ENCODE results near the gene OR4K2. TPM values are rescaled to one million over a fixed set of nuclear protein-coding genes. Genes with fewer than 3 reads are reported as not detected.
"Not testable (repeated sequence)": the region's sequence is repeated elsewhere in the genome, so short reads cannot be mapped to it uniquely, and the experiment has no call there.

The OR4K2 gene
- not detected for total RNA-seq

- ChIA-PET CTCF (no interaction called here), POLR2A (no interaction called here)
- H3K27me3 Mint-ChIP-seq (ENCODE audit: low read depth): no peaks in the 10 kb centered on the region
- H3K9me3 Mint-ChIP-seq (ENCODE audit: insufficient read depth): no peaks in the 10 kb centered on the region
- H3K36me3 Mint-ChIP-seq (ENCODE audit: low read depth): no peaks in the 10 kb centered on the region
- H3K4me3 Mint-ChIP-seq: no peak within 1 kb of the TSS
- no peaks in the 10 kb centered on the region for H3K4me1 Mint-ChIP-seq (ENCODE audit: low read depth)
- no peak for DNase-seq
- ATAC-seq: no peak
- H3K27ac Mint-ChIP-seq: no peak within 1 kb of the TSS
Observed at GRCh38 chr14:19874842-19875241, at the start of gene OR4K2. Gene OR4K2 (plus strand): TSS chr14:19875142. CDS start chr14:19876268, 1,126 bp downstream.

GRCh38 chr14:19827626-19828244, 47.2 kb upstream of the OR4K2 start:
- DNase-seq; H3K4me3 Mint-ChIP-seq; POLR2A ChIA-PET; ATAC-seq; CTCF ChIA-PET; H3K36me3 Mint-ChIP-seq (ENCODE audit: low read depth); H3K27me3 Mint-ChIP-seq (ENCODE audit: low read depth); H3K4me1 Mint-ChIP-seq (ENCODE audit: low read depth); H3K9me3 Mint-ChIP-seq (ENCODE audit: insufficient read depth); H3K27ac Mint-ChIP-seq: not testable (repeated sequence)

- POLR2A ChIA-PET: no interaction called here
Observed at GRCh38 chr14:19828314-19828713, 46.6 kb upstream of the OR4K2 start.

GRCh38 chr14:19834203-19834848, 40.6 kb upstream of the OR4K2 start:
- CTCF ChIA-PET; POLR2A ChIA-PET; H3K27me3 Mint-ChIP-seq (ENCODE audit: low read depth); DNase-seq; H3K4me1 Mint-ChIP-seq (ENCODE audit: low read depth); H3K27ac Mint-ChIP-seq; H3K36me3 Mint-ChIP-seq (ENCODE audit: low read depth); H3K4me3 Mint-ChIP-seq; H3K9me3 Mint-ChIP-seq (ENCODE audit: insufficient read depth); ATAC-seq: not testable (repeated sequence)

More at GRCh38 chr14:19828314-19828713, 46.6 kb upstream of the OR4K2 start:
- no peak for DNase-seq
- Mint-ChIP-seq H3K27ac (no peak overlapping the region), H3K27me3 (ENCODE audit: low read depth) (no peaks in the 10 kb centered on the region), H3K4me3 (no peak overlapping the region), H3K4me1 (ENCODE audit: low read depth) (no peaks in the 10 kb centered on the region), H3K9me3 (ENCODE audit: insufficient read depth) (no peaks in the 10 kb centered on the region), H3K36me3 (ENCODE audit: low read depth) (no peaks in the 10 kb centered on the region)
- no peak for ATAC-seq
- CTCF ChIA-PET: no interaction called here

GRCh38 chr14:19838433-19838832, 36.5 kb upstream of the OR4K2 start:
- Mint-ChIP-seq H3K27me3 (ENCODE audit: low read depth) (no peaks in the 10 kb centered on the region), H3K4me3 (no peak overlapping the region), H3K27ac (no peak overlapping the region), H3K4me1 (ENCODE audit: low read depth) (no peaks in the 10 kb centered on the region), H3K36me3 (ENCODE audit: low read depth) (no peaks in the 10 kb centered on the region), H3K9me3 (ENCODE audit: insufficient read depth) (no peaks in the 10 kb centered on the region)
- ChIA-PET POLR2A (no interaction called here), CTCF (no interaction called here)
- no peak for DNase-seq
- ATAC-seq: no peak

- Mint-ChIP-seq H3K4me1 (ENCODE audit: low read depth) (no peaks in the 10 kb centered on the region), H3K27ac (no peak overlapping the region), H3K27me3 (ENCODE audit: low read depth) (no peaks in the 10 kb centered on the region), H3K36me3 (ENCODE audit: low read depth) (no peaks in the 10 kb centered on the region), H3K4me3 (no peak overlapping the region), H3K9me3 (ENCODE audit: insufficient read depth) (no peaks in the 10 kb centered on the region)
- DNase-seq (no peak), ATAC-seq (no peak)
- CTCF ChIA-PET: no interaction called here
- POLR2A ChIA-PET: no interaction called here
Observed at GRCh38 chr14:19851365-19851764, 23.6 kb upstream of the OR4K2 start.

GRCh38 chr14:19866061-19866669, 8.8 kb upstream of the OR4K2 start:
- H3K27ac Mint-ChIP-seq; H3K36me3 Mint-ChIP-seq (ENCODE audit: low read depth); H3K4me3 Mint-ChIP-seq; ATAC-seq; CTCF ChIA-PET; DNase-seq; H3K9me3 Mint-ChIP-seq (ENCODE audit: insufficient read depth); H3K4me1 Mint-ChIP-seq (ENCODE audit: low read depth); H3K27me3 Mint-ChIP-seq (ENCODE audit: low read depth); POLR2A ChIA-PET: not testable (repeated sequence)

- Mint-ChIP-seq H3K4me1 (ENCODE audit: low read depth) (no peaks in the 10 kb centered on the region), H3K4me3 (no peak overlapping the region), H3K9me3 (ENCODE audit: insufficient read depth) (no peaks in the 10 kb centered on the region), H3K27me3 (ENCODE audit: low read depth) (no peaks in the 10 kb centered on the region), H3K36me3 (ENCODE audit: low read depth) (no peaks in the 10 kb centered on the region), H3K27ac (no peak overlapping the region)
- ChIA-PET CTCF (no interaction called here), POLR2A (no interaction called here)
- ATAC-seq (no peak), DNase-seq (no peak)
Observed at GRCh38 chr14:19873178-19873577, 1.8 kb upstream of the OR4K2 start.

GRCh38 chr14:19878029-19878642, 3.2 kb downstream of the OR4K2 start:
- no peaks in the 10 kb centered on the region for H3K4me1 Mint-ChIP-seq (ENCODE audit: low read depth)
- no peaks in the 10 kb centered on the region for H3K9me3 Mint-ChIP-seq (ENCODE audit: insufficient read depth)
- H3K36me3 Mint-ChIP-seq (ENCODE audit: low read depth): no peaks in the 10 kb centered on the region
- DNase-seq (no peak), ATAC-seq (no peak)
- no peak overlapping the region for H3K27ac Mint-ChIP-seq
- POLR2A ChIA-PET: no interaction called here
- CTCF ChIA-PET: no interaction called here
- H3K27me3 Mint-ChIP-seq (ENCODE audit: low read depth): no peaks in the 10 kb centered on the region
- no peak overlapping the region for H3K4me3 Mint-ChIP-seq

GRCh38 chr14:19895282-19895681, 20.3 kb downstream of the OR4K2 start:
- Mint-ChIP-seq H3K4me3 (no peak overlapping the region), H3K27me3 (ENCODE audit: low read depth) (no peaks in the 10 kb centered on the region), H3K27ac (no peak overlapping the region), H3K4me1 (ENCODE audit: low read depth) (no peaks in the 10 kb centered on the region), H3K36me3 (ENCODE audit: low read depth) (no peaks in the 10 kb centered on the region), H3K9me3 (ENCODE audit: insufficient read depth) (peaks cover 35% of the 10 kb centered on the region)
- ChIA-PET POLR2A (no interaction called here), CTCF (no interaction called here)
- DNase-seq (no peak), ATAC-seq (no peak)

GRCh38 chr14:19900999-19901398, 26.1 kb downstream of the OR4K2 start:
- CTCF ChIA-PET: no interaction called here

GRCh38 chr14:19902409-19902808, 27.5 kb downstream of the OR4K2 start:
- POLR2A ChIA-PET: no interaction called here
- Mint-ChIP-seq H3K9me3 (ENCODE audit: insufficient read depth) (peaks cover 10% of the 10 kb centered on the region), H3K4me1 (ENCODE audit: low read depth) (no peaks in the 10 kb centered on the region), H3K27ac (no peak overlapping the region), H3K4me3 (no peak overlapping the region), H3K36me3 (ENCODE audit: low read depth) (no peaks in the 10 kb centered on the region), H3K27me3 (ENCODE audit: low read depth) (no peaks in the 10 kb centered on the region)
- DNase-seq: no peak
- no peak for ATAC-seq
- CTCF ChIA-PET: no interaction called here

More at GRCh38 chr14:19900999-19901398, 26.1 kb downstream of the OR4K2 start:
- ATAC-seq (no peak), DNase-seq (no peak)
- no peaks in the 10 kb centered on the region for H3K4me1 Mint-ChIP-seq (ENCODE audit: low read depth)
- H3K27ac Mint-ChIP-seq: no peak overlapping the region
- POLR2A ChIA-PET: no interaction called here
- no peak overlapping the region for H3K4me3 Mint-ChIP-seq
- H3K27me3 Mint-ChIP-seq (ENCODE audit: low read depth): no peaks in the 10 kb centered on the region
- H3K9me3 Mint-ChIP-seq (ENCODE audit: insufficient read depth): peaks cover 23% of the 10 kb centered on the region
- H3K36me3 Mint-ChIP-seq (ENCODE audit: low read depth): no peaks in the 10 kb centered on the region

Measured in activated CD8-positive, alpha-beta T cell treated with anti-CD3 and anti-CD28 coated beads, Interleukin-2, amount 10 ng/mL, durations not matched to agents 7 days and 5 days (primary cell).